Lower leg skin (tissue), 3 donors: ENCODE data around the gene CHID1.

Source experiments
- CTCF ChIP-seq, 3 donors: fragments of 450-650 bp; IDR thresholded peaks; one replicate each; pipeline ENCODE4 v1.5.1; 2016; ENCODE audit warnings: antibody characterized with exemption in 3 of 3, mild to moderate bottlenecking in 3 of 3, moderate library complexity in 2 of 3
- POLR2A ChIP-seq, 2 donors: fragments of 450-650 bp; IDR thresholded peaks; one replicate each; pipeline ENCODE4 v1.6.1; 2016 to 2017; ENCODE audit warnings: antibody characterized with exemption in 2 of 2, mild to moderate bottlenecking in 1 of 2, moderate library complexity in 1 of 2

- TF ChIP-seq CTCF (IDR thresholded peaks at IDR 0.05): no peak
- no peak for TF ChIP-seq POLR2A (IDR thresholded peaks at IDR 0.05)
Measured at GRCh38 chr11:952406-953385, 42.1 kb upstream of the CHID1 start.
